ENCODE results near the gene DDX19B.

- no peak for TF ChIP-seq CTCF (IDR thresholded peaks at IDR 0.05 in 8 of 11, conservative IDR thresholded peaks at IDR 0.05 in 3 of 11)
- TF ChIP-seq POLR2A (IDR thresholded peaks at IDR 0.05) = no peak
These were observed 50.0 kb downstream of the DDX19B start for GRCh38 chr16:70348991-70349390.
